CD14-positive monocyte (primary cell): Measurements from ENCODE around the gene GOLIM4. TPM values are rescaled to one million over a fixed set of nuclear protein-coding genes. Genes with fewer than 3 reads are reported as not detected.

Experiments
- DNase-seq, 3 donors: peaks; one replicate each; pipeline ENCODE4 v3.0.0-alpha.2; 2011 to 2022
- H2AFZ ChIP-seq: 2 replicates; pipeline ENCODE4 v1.6.0; 2012; ENCODE audit warnings: mild to moderate bottlenecking, low read depth, low read length, inconsistent platforms; ENCODE audit not compliant: insufficient read depth, poor library complexity, severe bottlenecking
- H3K27ac ChIP-seq, 2 donors: 1 replicate in 1 of 2; 2 replicates in 1 of 2; pipeline ENCODE4 v1.5.1; 2012 to 2013; ENCODE audit warnings: low read length in 2 of 2, control low read depth in 1 of 2, inconsistent platforms in 1 of 2, low read depth in 1 of 2, mild to moderate bottlenecking in 1 of 2
- H3K27me3 ChIP-seq, 2 donors: one replicate each; pipeline versions ENCODE4 v1.6.0 to v1.6.1; 2011 to 2013; ENCODE audit warnings: low read length in 2 of 2; ENCODE audit not compliant: control insufficient read depth in 2 of 2, insufficient read depth in 2 of 2
- H3K36me3 ChIP-seq, 2 donors: replicated peaks in 1 of 2; 1 replicate in 1 of 2; 2 replicates in 1 of 2; pipeline versions ENCODE4 v1.5.1 to v1.6.1; 2012 to 2013; ENCODE audit warnings: low read length in 2 of 2, control low read depth in 1 of 2, inconsistent platforms in 1 of 2, mild to moderate bottlenecking in 1 of 2; ENCODE audit not compliant: insufficient read depth in 2 of 2, control insufficient read depth in 1 of 2
- H3K4me1 ChIP-seq, 2 donors: 1 replicate in 1 of 2; 2 replicates in 1 of 2; pipeline versions ENCODE4 v1.5.1 to v1.6.1; 2012 to 2013; ENCODE audit warnings: low read length in 2 of 2, control low read depth in 1 of 2, inconsistent platforms in 1 of 2, mild to moderate bottlenecking in 1 of 2, moderate library complexity in 1 of 2; ENCODE audit not compliant: insufficient read depth in 2 of 2, control insufficient read depth in 1 of 2
- H3K4me2 ChIP-seq: replicated peaks from 2 replicates; pipeline ENCODE3; 2012; ENCODE audit warnings: low read length, moderate library complexity, mild to moderate bottlenecking; ENCODE audit not compliant: poor library complexity, severe bottlenecking; ENCODE audit errors: extremely low read depth
- H3K4me3 ChIP-seq, 3 experiments: fragments of 200-600 bp in 1 of 3; sonication (generic) in 1 of 3; replicated peaks in 1 of 3; 1 replicate in 2 of 3; 2 replicates in 1 of 3; pipeline ENCODE4 v1.5.1; 2011 to 2013; ENCODE audit warnings: low read length in 3 of 3, mild to moderate bottlenecking in 3 of 3, control low read depth in 2 of 3, low read depth in 2 of 3, inconsistent platforms in 1 of 3, moderate library complexity in 1 of 3
- H3K79me2 ChIP-seq: 2 replicates; pipeline ENCODE4 v1.6.0; 2012; ENCODE audit warnings: mild to moderate bottlenecking, control low read depth, inconsistent platforms, low read length, moderate library complexity; ENCODE audit not compliant: insufficient read depth
- H3K9ac ChIP-seq: 2 replicates; pipeline ENCODE4 v1.6.0; 2017; ENCODE audit warnings: low read length, mild to moderate bottlenecking; ENCODE audit not compliant: insufficient read depth, poor library complexity, severe bottlenecking
- H3K9me3 ChIP-seq, 2 donors: replicated peaks in 1 of 2; 1 replicate in 1 of 2; 2 replicates in 1 of 2; pipeline versions ENCODE4 v1.5.1 to v1.6.1; 2012 to 2013; ENCODE audit warnings: low read length in 2 of 2, control low read depth in 1 of 2; ENCODE audit not compliant: control insufficient read depth in 1 of 2, insufficient read depth in 1 of 2
- H4K20me1 ChIP-seq: 2 replicates; pipeline ENCODE4 v1.6.0; 2012; ENCODE audit warnings: mild to moderate bottlenecking, low read length, control low read depth, moderate library complexity; ENCODE audit not compliant: insufficient read depth
- H3K27ac Mint-ChIP-seq, 7 donors: one replicate each; pipeline ENCODE4 v1.8.0; 2020; ENCODE audit warnings: mild to moderate bottlenecking in 7 of 7, mixed read lengths in 7 of 7, moderate library complexity in 6 of 7, inconsistent platforms in 2 of 7
- H3K27me3 Mint-ChIP-seq, 3 donors: one replicate each; pipeline ENCODE4 v1.8.0; 2021 to 2022; ENCODE audit warnings: low read depth in 3 of 3, mild to moderate bottlenecking in 3 of 3, mixed read lengths in 3 of 3, moderate library complexity in 3 of 3, inconsistent platforms in 1 of 3
- H3K36me3 Mint-ChIP-seq, 2 donors: one replicate each; pipeline ENCODE4 v1.8.0; 2020; ENCODE audit warnings: mixed read lengths in 2 of 2, inconsistent platforms in 1 of 2, mild to moderate bottlenecking in 1 of 2
- H3K4me1 Mint-ChIP-seq: one replicate; pipeline ENCODE4 v1.8.0; 2020; ENCODE audit warnings: mild to moderate bottlenecking, mixed read lengths
- H3K4me3 Mint-ChIP-seq, 2 donors: one replicate each; pipeline ENCODE4 v1.8.0; 2020; ENCODE audit warnings: mild to moderate bottlenecking in 2 of 2, mixed read lengths in 2 of 2, moderate library complexity in 1 of 2
- H3K9me3 Mint-ChIP-seq, 7 donors: one replicate each; pipeline ENCODE4 v1.8.0; 2020 to 2022; ENCODE audit warnings: mixed read lengths in 7 of 7, mild to moderate bottlenecking in 6 of 7, moderate library complexity in 6 of 7, inconsistent platforms in 2 of 7
- CTCF ChIP-seq: fragments of 200-600 bp; IDR thresholded peaks from one replicate; pipeline ENCODE4 v1.8.0; 2022; ENCODE audit warnings: antibody characterized with exemption, mild to moderate bottlenecking
- WGBS: methylation state at CpG from one replicate; pipeline ENCODE4 v1.1.5; 2013; ENCODE audit warnings: missing lambda C conversion rate; ENCODE audit not compliant: insufficient coverage; 5-methylcytosine and 5-hydroxymethylcytosine counted together
- intact Hi-C, 2 donors: fragments of 100-400 bp; cut with micrococcal nuclease; formaldehyde crosslinking; loops; one replicate each; pipeline versions ENCODE4 v1.15.0 to v1.15.1; 2023
- polyA plus RNA-seq, 3 donors: library from polyadenylated mRNA; depleted of rRNA in 1 of 3; unstranded in 2 of 3; stranded (reverse) in 1 of 3; fragments of 300-500 nt in 2 of 3; fragments of >200 nt in 1 of 3; fragmentation: Illumina TruSeq in 2 of 3; gene quantifications; 1 replicate in 2 of 3; 2 replicates in 1 of 3; pipeline ENCODE4 v1.2.3, GENCODE V29; 2012 to 2021

Gene GOLIM4
- polyA plus RNA-seq, 3 donors: 3.5 to 6.4 (median 5.8) TPM

GRCh38 chr3:168070919-168071318, 24.8 kb downstream of the GOLIM4 start:
- TF ChIP-seq CTCF: no peak
- no peaks in the 10 kb centered on the region for H3K79me2 ChIP-seq

GRCh38 chr3:168068346-168068745, 27.4 kb downstream of the GOLIM4 start:
- Histone ChIP-seq H3K36me3 (no peaks in the 10 kb centered on the region), H3K9ac (no peak overlapping the region), H4K20me1 (no peaks in the 10 kb centered on the region), H3K27me3 (no peaks in the 10 kb centered on the region), H3K4me3 (no peak overlapping the region), H3K27ac (no peak overlapping the region), H2AFZ (no peak overlapping the region), H3K79me2 (peaks cover under 1% of the 10 kb centered on the region), H3K4me1 (no peaks in the 10 kb centered on the region), H3K4me2 (no peak overlapping the region), H3K9me3 (no peaks in the 10 kb centered on the region)
- H3K27ac Mint-ChIP-seq: no peak overlapping the region
- no CpG with 5 or more reads among the region's 2 CpGs for WGBS
- peaks cover 0 to 1% (median 0%) of the 10 kb centered on the region in 3 donors for H3K27me3 Mint-ChIP-seq
- H3K4me3 Mint-ChIP-seq: no peak overlapping the region
- H3K36me3 Mint-ChIP-seq: peaks cover 0 to 5% of the 10 kb centered on the region in 2 donors
- no peak for TF ChIP-seq CTCF
- peaks cover 9% of the 10 kb centered on the region for H3K4me1 Mint-ChIP-seq
- no peaks in the 10 kb centered on the region for H3K9me3 Mint-ChIP-seq
- intact Hi-C loops: no loop called here
- DNase-seq: no peak

More at GRCh38 chr3:168070919-168071318, 24.8 kb downstream of the GOLIM4 start:
- H3K4me1 Mint-ChIP-seq: peaks cover 14% of the 10 kb centered on the region
- H3K36me3 ChIP-seq: no peaks in the 10 kb centered on the region
- no peak overlapping the region for H3K4me3 Mint-ChIP-seq
- H3K27me3 ChIP-seq: no peaks in the 10 kb centered on the region
- no peak overlapping the region for H2AFZ ChIP-seq
- no CpG with 5 or more reads among the region's 2 CpGs for WGBS
- no peak overlapping the region for H3K27ac Mint-ChIP-seq
- H3K27me3 Mint-ChIP-seq: peaks cover 0 to 1% (median 0%) of the 10 kb centered on the region in 3 donors
- H3K9ac ChIP-seq: no peak overlapping the region
- intact Hi-C loops: no loop called here
- H4K20me1 ChIP-seq: no peaks in the 10 kb centered on the region
- no peaks in the 10 kb centered on the region for H3K4me1 ChIP-seq
- H3K9me3 ChIP-seq: no peaks in the 10 kb centered on the region
- no peaks in the 10 kb centered on the region for H3K9me3 Mint-ChIP-seq
- H3K36me3 Mint-ChIP-seq: peaks cover 0 to 5% of the 10 kb centered on the region in 2 donors
- no peak for DNase-seq
- H3K27ac ChIP-seq: no peak overlapping the region
- no peak overlapping the region for H3K4me3 ChIP-seq
- no peak overlapping the region for H3K4me2 ChIP-seq
